Activated naive CD4-positive, alpha-beta T cell treated with anti-CD3 and anti-CD28 coated beads for 36 hours (primary cell): ENCODE data around the gene ARL5A. TPM values are rescaled to one million over a fixed set of nuclear protein-coding genes. Genes with fewer than 3 reads are reported as not detected.
"Not testable (repeated sequence)": the region's sequence is repeated elsewhere in the genome, so short reads cannot be mapped to it uniquely, and the experiment has no call there.

ENCODE experiments used
- CTCF ChIA-PET: fragments of 350-600 bp; sonication (Branson Sonifier 250); formaldehyde crosslinking; loops from one replicate; lab custom pipeline; 2021; ENCODE audit warnings: antibody characterized with exemption; lab: Charles Lee
- DNase-seq: peaks from one replicate; pipeline ENCODE4 v3.0.0-alpha.2; 2020
- H3K27ac Mint-ChIP-seq: one replicate; pipeline ENCODE4 v1.8.0; 2021; ENCODE audit warnings: mild to moderate bottlenecking, mixed read lengths
- H3K27me3 Mint-ChIP-seq: one replicate; pipeline ENCODE4 v1.8.0; 2021; ENCODE audit warnings: low read depth, mixed read lengths
- H3K36me3 Mint-ChIP-seq: one replicate; pipeline ENCODE4 v1.8.0; 2021; ENCODE audit warnings: low read depth, mixed read lengths
- H3K4me1 Mint-ChIP-seq: one replicate; pipeline ENCODE4 v1.8.0; 2021; ENCODE audit warnings: low read depth, mixed read lengths
- H3K4me3 Mint-ChIP-seq: one replicate; pipeline ENCODE4 v1.8.0; 2021; ENCODE audit warnings: mild to moderate bottlenecking, moderate library complexity, mixed read lengths
- H3K9me3 Mint-ChIP-seq: one replicate; pipeline ENCODE4 v1.8.0; 2021; ENCODE audit warnings: mixed read lengths
- intact Hi-C: fragments of 100-400 bp; cut with micrococcal nuclease; formaldehyde crosslinking; loops from one replicate; pipeline ENCODE4 v1.15.1; 2023
- total RNA-seq, 2 experiments: library from RNA; stranded (reverse); gene quantifications; one replicate each; pipeline ENCODE4 v1.2.3, GENCODE V29; 2021

Gene ARL5A
- total RNA-seq, 2 experiments from 2014 or later = 40.6 to 43.7 TPM

DNA sequence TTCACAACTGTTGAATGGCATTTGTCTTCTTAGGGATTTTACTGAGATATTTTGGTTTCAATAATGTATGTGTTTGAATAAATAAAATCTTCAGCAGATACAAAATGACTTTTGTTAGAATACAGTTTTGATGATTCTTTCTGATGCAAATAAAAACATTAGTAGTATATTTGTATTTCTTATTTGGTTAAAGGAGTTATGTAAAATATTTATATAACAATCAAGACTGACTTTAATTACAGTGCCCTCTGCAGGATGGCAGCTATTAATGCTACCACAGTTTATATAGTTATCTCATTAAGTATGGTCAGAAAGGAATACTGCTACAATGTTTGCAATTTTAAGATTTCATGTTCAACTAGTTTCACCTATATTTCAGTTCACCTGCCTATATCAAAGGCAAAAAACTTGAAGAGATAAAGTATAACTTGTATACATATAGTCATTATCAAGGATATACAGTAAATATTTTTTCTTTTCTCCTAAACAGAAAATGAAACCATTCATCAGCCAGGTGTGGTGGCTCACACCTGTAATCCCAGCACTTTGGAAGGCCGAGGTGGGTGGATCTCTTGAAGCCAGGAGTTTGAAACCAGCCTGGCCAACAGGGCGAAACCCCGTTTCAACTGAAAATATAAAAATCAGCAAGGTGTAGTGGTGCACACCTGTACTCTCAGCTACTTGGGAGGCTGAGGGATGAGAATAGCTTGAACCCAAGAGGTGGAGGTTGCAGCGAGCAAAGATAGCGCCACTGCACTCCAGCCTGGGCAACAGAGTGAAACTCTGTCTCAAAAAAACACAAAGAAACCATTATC lies 19.8 kb downstream of the ARL5A start:
- intact Hi-C loops = loop anchor here (5.0 kb wide), 1 partner anchor 171 kb away; no protein-coding TSS in a partner anchor
- DNase-seq = no peak
- Mint-ChIP-seq H3K4me3 (no peak overlapping the region), H3K27ac (no peak overlapping the region), H3K9me3 (peaks cover 1% of the 10 kb centered on the region), H3K4me1 (peaks cover 2% of the 10 kb centered on the region), H3K36me3 (peaks cover 25% of the 10 kb centered on the region), H3K27me3 (no peaks in the 10 kb centered on the region)
- CTCF ChIA-PET = interaction anchor here (1.0 kb wide), 1 partner anchor 11 kb away, joined by 3 read pairs; no protein-coding TSS in a partner anchor

DNA sequence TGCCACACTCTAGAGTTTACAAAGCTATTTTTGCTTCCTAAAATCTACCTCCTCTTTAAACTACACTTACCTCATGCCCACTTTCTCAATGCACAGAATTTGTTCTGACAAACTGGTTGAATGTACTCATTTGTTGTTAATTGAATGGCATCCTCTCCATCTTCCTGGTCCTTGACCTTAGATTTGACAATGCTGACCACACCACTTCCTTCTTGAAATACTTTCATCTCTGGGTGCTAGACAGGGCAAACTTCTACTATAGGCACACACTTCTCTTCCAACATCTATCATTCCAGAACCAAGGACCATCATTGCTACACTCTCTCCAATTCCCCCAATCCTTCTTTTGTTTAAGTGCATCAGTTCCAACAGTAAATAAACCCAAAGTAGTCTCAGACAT lies 22.3 kb downstream of the ARL5A start:
- no peak for DNase-seq
- H3K4me1 Mint-ChIP-seq = peaks cover 2% of the 10 kb centered on the region

DNA sequence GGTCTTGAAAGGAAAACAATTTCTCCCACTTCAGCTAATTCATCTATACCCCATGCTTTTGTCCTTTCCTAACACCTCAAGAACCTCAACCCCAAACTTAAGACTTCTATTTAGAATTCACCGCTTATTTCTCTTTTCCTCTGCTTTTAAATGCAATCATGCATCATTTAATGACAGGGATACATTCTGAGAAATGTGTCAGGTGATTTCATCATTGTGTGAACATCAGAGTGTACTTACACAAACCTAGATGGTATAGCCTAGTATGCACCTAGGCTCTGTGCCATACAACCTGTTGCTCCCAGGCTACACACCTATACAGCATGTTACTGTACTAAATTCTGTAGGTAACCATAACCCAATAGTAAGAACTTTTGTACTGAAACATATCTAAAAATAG lies 22.9 kb downstream of the ARL5A start:
- CTCF ChIA-PET = interaction anchor here (1.1 kb wide), 1 partner anchor 220 kb away, joined by 3 read pairs; no protein-coding TSS in a partner anchor
- peaks cover 2% of the 10 kb centered on the region for H3K4me1 Mint-ChIP-seq
- no peak for DNase-seq
- peaks cover 17% of the 10 kb centered on the region for H3K36me3 Mint-ChIP-seq
- H3K9me3 Mint-ChIP-seq = no peaks in the 10 kb centered on the region
- H3K4me3 Mint-ChIP-seq = no peak overlapping the region
- H3K27me3 Mint-ChIP-seq = no peaks in the 10 kb centered on the region
- intact Hi-C loops = loop anchor here (5.0 kb wide), 1 partner anchor 168 kb away; no protein-coding TSS in a partner anchor
- no peak overlapping the region for H3K27ac Mint-ChIP-seq

More for the DNA sequence above, 22.3 kb downstream of the ARL5A start:
- CTCF ChIA-PET = interaction anchor here (1.1 to 1.5 kb wide), 3 partner anchors 15 to 219 kb away, joined by 3 read pairs; no protein-coding TSS in a partner anchor
- Mint-ChIP-seq H3K36me3 (peaks cover 20% of the 10 kb centered on the region), H3K27me3 (no peaks in the 10 kb centered on the region), H3K27ac (no peak overlapping the region), H3K4me3 (no peak overlapping the region), H3K9me3 (no peaks in the 10 kb centered on the region)
- intact Hi-C loops = loop anchor here (5.0 kb wide), 1 partner anchor 169 kb away; no protein-coding TSS in a partner anchor

DNA sequence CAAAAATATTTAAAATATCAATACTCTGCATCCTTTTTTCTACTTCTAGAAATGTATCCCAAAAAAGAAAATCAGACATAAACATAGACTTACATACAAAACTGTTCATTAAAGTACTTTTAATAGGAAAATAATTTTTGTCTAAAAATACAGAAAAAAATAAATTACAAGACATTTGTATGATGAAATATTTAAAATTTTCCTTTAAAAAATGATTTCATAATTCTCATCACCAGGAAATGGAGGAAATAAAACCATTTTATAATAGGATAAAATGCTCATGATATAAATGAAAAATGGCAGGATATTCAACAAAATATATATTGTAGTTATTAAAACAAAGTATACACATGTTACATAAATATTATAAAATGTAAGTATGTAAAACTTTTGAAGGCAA lies 24.4 kb downstream of the ARL5A start:
- CTCF ChIA-PET = interaction anchor here (1.1 kb wide), 1 partner anchor 16 kb away, joined by 3 read pairs; no protein-coding TSS in a partner anchor
- Mint-ChIP-seq H3K27ac (no peak overlapping the region), H3K9me3 (no peaks in the 10 kb centered on the region), H3K36me3 (peaks cover 17% of the 10 kb centered on the region), H3K4me3 (no peak overlapping the region), H3K4me1 (peaks cover 2% of the 10 kb centered on the region), H3K27me3 (no peaks in the 10 kb centered on the region)
- no peak for DNase-seq
- intact Hi-C loops = no loop called here

DNA sequence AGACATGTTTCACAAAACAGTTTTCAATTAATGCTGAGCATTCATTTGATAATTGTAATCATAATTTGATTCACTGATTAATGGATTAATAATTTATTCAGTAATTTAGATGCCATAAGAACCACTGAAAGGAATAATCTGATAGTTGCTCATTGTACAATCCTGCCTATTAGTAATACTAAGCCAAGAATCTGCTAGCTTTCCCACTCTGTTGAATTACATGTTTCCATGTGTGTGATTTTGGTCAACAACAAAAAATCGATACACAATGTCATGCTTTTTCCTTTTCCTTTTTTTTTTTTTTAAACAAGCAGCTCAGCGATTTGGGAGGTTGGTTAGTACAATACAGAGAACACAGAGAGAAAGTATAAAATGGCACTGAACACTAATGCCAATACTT lies 25.9 kb downstream of the ARL5A start:
- peaks cover 20% of the 10 kb centered on the region for H3K36me3 Mint-ChIP-seq
- no peak overlapping the region for H3K27ac Mint-ChIP-seq
- H3K4me1 Mint-ChIP-seq = no peaks in the 10 kb centered on the region
- DNase-seq = no peak
- H3K27me3 Mint-ChIP-seq = no peaks in the 10 kb centered on the region
- intact Hi-C loops = no loop called here
- CTCF ChIA-PET = interaction anchor here (0.6 kb wide), 1 partner anchor 30 kb away, joined by 5 read pairs; no protein-coding TSS in a partner anchor
- no peak overlapping the region for H3K4me3 Mint-ChIP-seq
- H3K9me3 Mint-ChIP-seq = no peaks in the 10 kb centered on the region

- H3K4me1 Mint-ChIP-seq = no peaks in the 10 kb centered on the region
- no peak for DNase-seq
- intact Hi-C loops = no loop called here
- H3K4me3 Mint-ChIP-seq = no peak overlapping the region
- H3K27me3 Mint-ChIP-seq = no peaks in the 10 kb centered on the region
- H3K27ac Mint-ChIP-seq = no peak overlapping the region
- CTCF ChIA-PET = no interaction called here
- H3K9me3 Mint-ChIP-seq = no peaks in the 10 kb centered on the region
- peaks cover 23% of the 10 kb centered on the region for H3K36me3 Mint-ChIP-seq
Observed at GRCh38 chr2:151799886-151800292, 28.3 kb downstream of the ARL5A start.

GRCh38 chr2:151796774-151797173 lies 31.4 kb downstream of the ARL5A start:
- H3K4me1 Mint-ChIP-seq = no peaks in the 10 kb centered on the region

DNA sequence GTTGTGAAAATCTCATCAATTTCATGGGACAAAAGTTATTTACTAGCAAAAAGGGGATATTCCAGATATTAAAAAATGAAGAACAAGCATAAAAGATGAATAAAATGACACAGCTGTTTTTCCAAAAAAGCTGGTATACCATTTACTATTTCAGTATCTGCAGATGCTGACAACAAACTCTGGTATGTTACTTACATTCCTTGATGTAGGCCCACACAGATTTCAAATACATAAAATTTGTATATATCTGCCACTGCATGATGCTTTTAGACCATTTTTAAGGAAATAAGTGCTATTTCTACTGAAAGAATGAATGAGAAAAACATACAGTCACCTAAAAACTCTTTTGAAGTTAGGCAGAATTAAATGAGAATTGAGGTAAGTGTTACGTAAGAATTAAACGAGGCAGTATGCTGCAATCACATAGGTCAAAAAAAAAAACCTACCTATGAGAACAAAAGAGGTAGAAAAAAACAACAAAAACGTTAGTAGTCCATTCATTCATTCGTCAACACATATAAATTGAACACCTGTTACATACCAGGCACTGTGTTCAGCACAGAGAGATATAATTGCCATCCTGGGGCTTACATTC lies 32.5 kb downstream of the ARL5A start:
- no peak overlapping the region for H3K4me3 Mint-ChIP-seq
- H3K27me3 Mint-ChIP-seq = no peaks in the 10 kb centered on the region
- intact Hi-C loops = no loop called here
- peaks cover 18% of the 10 kb centered on the region for H3K36me3 Mint-ChIP-seq
- H3K27ac Mint-ChIP-seq = no peak overlapping the region
- CTCF ChIA-PET = no interaction called here
- no peak for DNase-seq
- no peaks in the 10 kb centered on the region for H3K9me3 Mint-ChIP-seq
- H3K4me1 Mint-ChIP-seq = no peaks in the 10 kb centered on the region

More at GRCh38 chr2:151796774-151797173, 31.4 kb downstream of the ARL5A start:
- no peaks in the 10 kb centered on the region for H3K9me3 Mint-ChIP-seq
- no peak overlapping the region for H3K27ac Mint-ChIP-seq
- H3K36me3 Mint-ChIP-seq = peaks cover 19% of the 10 kb centered on the region
- DNase-seq = no peak
- intact Hi-C loops = no loop called here
- CTCF ChIA-PET = no interaction called here
- H3K27me3 Mint-ChIP-seq = no peaks in the 10 kb centered on the region
- no peak overlapping the region for H3K4me3 Mint-ChIP-seq

DNA sequence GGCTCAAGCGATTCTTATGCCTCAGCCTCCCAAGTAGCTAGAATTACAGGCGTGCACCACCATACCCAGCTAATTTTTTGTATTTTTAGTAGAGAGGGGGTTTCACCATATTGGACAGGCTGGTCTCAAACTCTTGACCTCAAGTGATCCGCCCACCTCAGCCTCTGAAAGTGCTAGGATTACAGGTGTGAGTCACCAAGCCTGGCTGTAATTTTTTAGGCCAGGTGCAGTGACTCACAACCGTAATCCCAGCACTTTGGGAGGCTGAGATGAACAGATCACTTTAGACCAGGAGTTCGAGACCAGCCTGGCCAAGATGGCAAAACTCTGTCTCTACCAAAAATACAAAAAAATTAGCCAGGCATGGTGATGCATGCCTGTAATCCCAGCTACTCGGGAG lies 33.8 kb downstream of the ARL5A start:
- peaks cover 19% of the 10 kb centered on the region for H3K36me3 Mint-ChIP-seq
- H3K27me3 Mint-ChIP-seq, DNase-seq, intact Hi-C loops, H3K4me3 Mint-ChIP-seq, H3K27ac Mint-ChIP-seq, H3K4me1 Mint-ChIP-seq, H3K9me3 Mint-ChIP-seq: not testable (repeated sequence)
- CTCF ChIA-PET = interaction anchor here (0.7 kb wide), 1 partner anchor 22 kb away, joined by 3 read pairs; no protein-coding TSS in a partner anchor

GRCh38 chr2:151793123-151793522 lies 35.1 kb downstream of the ARL5A start:
- H3K36me3 Mint-ChIP-seq = peaks cover 16% of the 10 kb centered on the region
- CTCF ChIA-PET = no interaction called here
- intact Hi-C loops = no loop called here
- no peaks in the 10 kb centered on the region for H3K4me1 Mint-ChIP-seq
- H3K27me3 Mint-ChIP-seq = no peaks in the 10 kb centered on the region
- H3K4me3 Mint-ChIP-seq = no peak overlapping the region
- no peaks in the 10 kb centered on the region for H3K9me3 Mint-ChIP-seq
- no peak overlapping the region for H3K27ac Mint-ChIP-seq
- no peak for DNase-seq

- H3K27ac Mint-ChIP-seq = no peak overlapping the region
- no peaks in the 10 kb centered on the region for H3K27me3 Mint-ChIP-seq
- intact Hi-C loops = no loop called here
- CTCF ChIA-PET = no interaction called here
- DNase-seq = no peak
- no peaks in the 10 kb centered on the region for H3K4me1 Mint-ChIP-seq
- H3K36me3 Mint-ChIP-seq = peaks cover 18% of the 10 kb centered on the region
- no peak overlapping the region for H3K4me3 Mint-ChIP-seq
- H3K9me3 Mint-ChIP-seq = no peaks in the 10 kb centered on the region
Observed at GRCh38 chr2:151792589-151792988, 35.6 kb downstream of the ARL5A start.

DNA sequence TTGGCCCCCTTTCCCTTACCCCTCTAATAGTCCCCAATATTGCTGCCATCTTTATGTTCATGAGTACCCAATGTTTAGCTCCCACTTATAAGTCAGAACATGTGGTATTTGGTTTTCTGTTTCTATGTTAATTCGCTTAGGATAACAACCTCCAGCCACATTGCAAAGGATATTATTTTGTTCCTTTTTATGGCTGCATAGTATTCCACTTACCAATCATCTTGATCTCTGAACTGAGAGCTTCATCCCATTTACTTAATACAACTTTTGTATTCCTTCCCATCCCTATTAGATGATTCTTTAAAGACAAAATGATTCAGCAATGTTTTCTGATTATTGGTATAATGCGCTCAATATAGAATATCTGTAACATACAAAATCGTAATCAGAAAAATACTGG lies 36.7 kb downstream of the ARL5A start:
- peaks cover 18% of the 10 kb centered on the region for H3K36me3 Mint-ChIP-seq
- intact Hi-C loops = no loop called here
- no peaks in the 10 kb centered on the region for H3K4me1 Mint-ChIP-seq
- H3K27me3 Mint-ChIP-seq = no peaks in the 10 kb centered on the region
- CTCF ChIA-PET = interaction anchor here (1.3 kb wide), 1 partner anchor 15 kb away, joined by 3 read pairs; no protein-coding TSS in a partner anchor
- H3K27ac Mint-ChIP-seq = no peak overlapping the region
- H3K4me3 Mint-ChIP-seq = no peak overlapping the region
- no peaks in the 10 kb centered on the region for H3K9me3 Mint-ChIP-seq
- no peak for DNase-seq
